Measurements from ENCODE around the gene GPR143.

Gene GPR143

DNA sequence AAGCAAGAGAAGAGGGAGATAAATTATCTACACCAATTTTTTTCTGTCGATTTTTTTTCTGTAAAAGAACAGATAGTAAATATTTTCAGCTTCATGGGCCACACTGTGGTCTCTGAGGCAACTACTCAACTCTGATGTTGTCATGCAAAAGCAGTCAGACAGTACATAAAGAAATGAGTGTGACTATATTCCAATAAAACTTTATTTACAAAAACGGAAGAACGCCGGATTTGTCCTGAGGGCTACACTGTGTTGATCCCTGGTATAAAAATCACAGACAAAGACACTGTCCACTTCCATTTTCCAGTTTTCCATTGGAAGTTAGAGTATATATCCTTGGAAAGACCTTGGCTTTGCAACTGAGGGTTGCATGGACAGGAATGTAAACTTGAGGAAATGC lies 18.0 kb downstream of the GPR143 start:
- no peak for TF ChIP-seq ZNF274 (IDR thresholded peaks at IDR 0.05; ENCODE audit: low read depth, low read length)
- no peak overlapping the region for H3K4me3 ChIP-seq (ENCODE audit: low read length)

- H3K4me3 ChIP-seq (ENCODE audit: low read length), result no peak overlapping the region
- no peak for TF ChIP-seq ZNF274 (IDR thresholded peaks at IDR 0.05; ENCODE audit: low read depth, low read length)
These were observed 19.3 kb downstream of the GPR143 start for GRCh38 chrX:9746148-9746888.

DNA sequence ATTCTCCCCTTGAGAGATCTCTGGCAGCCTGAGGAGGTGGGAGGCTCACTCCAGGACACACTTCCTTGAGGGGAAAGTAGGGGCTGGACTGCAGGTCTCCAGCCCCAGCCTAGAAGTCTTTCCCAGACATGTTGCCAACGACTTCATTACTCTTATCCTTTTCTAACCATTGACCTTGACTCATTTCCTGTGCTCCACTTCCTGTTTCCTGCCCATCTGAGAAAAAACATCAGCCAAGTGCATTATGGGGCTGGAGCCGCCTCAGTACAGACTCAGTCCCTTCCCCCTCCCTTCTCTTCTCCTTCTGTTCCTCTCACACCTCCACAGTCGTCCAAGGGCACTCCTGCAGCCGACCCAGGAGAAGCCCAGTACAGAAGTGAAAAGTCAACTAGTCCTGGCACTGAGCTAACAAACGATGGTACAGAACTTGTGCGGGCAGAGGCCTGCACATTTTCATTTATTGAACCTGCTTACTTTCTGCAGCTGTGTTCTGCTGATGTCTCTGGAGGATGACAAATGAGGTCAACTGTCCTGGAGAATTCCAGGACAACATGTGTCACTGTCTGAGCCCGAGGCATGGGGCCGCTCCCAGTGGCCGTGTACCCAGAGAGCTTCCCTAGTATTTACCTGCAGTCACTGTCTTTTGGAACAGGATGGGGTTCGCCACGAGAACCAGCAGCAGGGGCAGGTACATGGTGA lies 20.1 kb downstream of the GPR143 start:
- no peak overlapping the region for H3K4me3 ChIP-seq (ENCODE audit: low read length)
- no peak for TF ChIP-seq ZNF274 (IDR thresholded peaks at IDR 0.05; ENCODE audit: low read depth, low read length)

GRCh38 chrX:9739130-9739529 lies 26.5 kb downstream of the GPR143 start:
- TF ChIP-seq ZNF274 (IDR thresholded peaks at IDR 0.05; ENCODE audit: low read depth, low read length), result no peak
- H3K4me3 ChIP-seq (ENCODE audit: low read length), result no peak overlapping the region

DNA sequence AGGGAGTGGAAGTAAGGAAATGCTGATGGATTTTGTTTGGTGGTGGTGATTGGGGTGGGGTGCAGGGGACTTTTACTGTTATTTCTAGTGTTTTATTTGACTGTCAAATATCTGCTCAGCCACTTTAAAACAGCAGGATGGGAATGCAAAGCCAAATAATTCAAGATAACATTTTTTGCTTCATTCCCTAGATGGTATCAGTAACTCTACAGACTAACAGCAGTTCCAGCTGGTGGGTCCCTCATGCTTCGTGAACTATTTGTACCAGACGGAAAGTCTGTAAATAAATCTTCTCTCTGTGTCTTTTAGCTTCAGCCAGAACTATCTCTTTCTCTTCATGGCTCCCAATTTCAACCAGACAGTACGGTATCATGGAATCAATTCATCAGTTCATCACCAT lies 27.5 kb downstream of the GPR143 start:
- no peak overlapping the region for H3K4me3 ChIP-seq (ENCODE audit: low read length)
- TF ChIP-seq ZNF274 (IDR thresholded peaks at IDR 0.05; ENCODE audit: low read depth, low read length), result no peak

- H3K4me3 ChIP-seq (ENCODE audit: low read length), result no peak overlapping the region
- no peak for TF ChIP-seq ZNF274 (IDR thresholded peaks at IDR 0.05; ENCODE audit: low read depth, low read length)
These were observed 28.3 kb downstream of the GPR143 start for GRCh38 chrX:9737363-9737762.

GRCh38 chrX:9730752-9731151 lies 34.9 kb downstream of the GPR143 start:
- no peak overlapping the region for H3K4me3 ChIP-seq (ENCODE audit: low read length)
- no peak for TF ChIP-seq ZNF274 (IDR thresholded peaks at IDR 0.05; ENCODE audit: low read depth, low read length)

DNA sequence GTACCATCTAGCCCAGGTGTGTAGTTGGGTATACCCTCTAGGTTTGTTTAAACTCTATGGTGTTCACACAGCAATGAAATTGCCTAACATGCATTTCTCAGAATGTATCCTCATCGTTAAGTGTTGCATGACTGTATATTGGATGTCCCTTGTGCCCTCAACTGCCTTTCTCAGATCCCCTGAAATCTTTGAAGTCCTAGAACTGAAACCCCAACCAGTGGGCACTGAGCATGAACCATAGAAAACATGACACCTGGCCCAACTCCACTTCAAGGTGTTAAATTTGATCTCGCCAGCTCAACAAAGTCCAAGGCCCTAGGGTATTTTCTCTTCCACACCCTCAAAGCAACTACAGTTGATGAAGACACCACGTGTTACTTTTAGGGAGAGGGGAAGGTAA lies 35.6 kb downstream of the GPR143 start:
- no peak overlapping the region for H3K4me3 ChIP-seq (ENCODE audit: low read length)
- TF ChIP-seq ZNF274 (IDR thresholded peaks at IDR 0.05; ENCODE audit: low read depth, low read length), result no peak

- no peak for TF ChIP-seq ZNF274 (IDR thresholded peaks at IDR 0.05; ENCODE audit: low read depth, low read length)
- H3K4me3 ChIP-seq (ENCODE audit: low read length), result no peak overlapping the region
These were observed 36.3 kb downstream of the GPR143 start for GRCh38 chrX:9729171-9729885.

DNA sequence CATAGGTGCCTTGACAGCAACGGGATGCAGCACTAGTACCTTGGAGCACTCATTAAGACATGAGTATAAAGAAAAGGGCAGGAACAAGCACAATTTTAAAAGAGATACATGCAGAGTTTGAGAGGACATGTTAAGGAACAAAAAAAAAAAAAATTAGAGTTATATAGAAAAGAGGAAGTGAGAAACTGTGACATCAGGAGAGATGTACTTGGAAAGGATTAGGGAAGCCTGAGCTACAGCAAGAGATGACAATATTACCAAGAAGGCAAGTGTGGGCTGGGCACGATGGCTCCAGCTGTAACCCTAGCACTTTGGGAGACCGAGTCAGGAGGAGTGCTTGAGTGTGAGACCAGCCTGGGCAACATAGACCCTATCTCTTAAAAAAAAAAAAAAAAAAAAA lies 37.4 kb downstream of the GPR143 start:
- no peak for TF ChIP-seq ZNF274 (IDR thresholded peaks at IDR 0.05; ENCODE audit: low read depth, low read length)
- no peak overlapping the region for H3K4me3 ChIP-seq (ENCODE audit: low read length)

DNA sequence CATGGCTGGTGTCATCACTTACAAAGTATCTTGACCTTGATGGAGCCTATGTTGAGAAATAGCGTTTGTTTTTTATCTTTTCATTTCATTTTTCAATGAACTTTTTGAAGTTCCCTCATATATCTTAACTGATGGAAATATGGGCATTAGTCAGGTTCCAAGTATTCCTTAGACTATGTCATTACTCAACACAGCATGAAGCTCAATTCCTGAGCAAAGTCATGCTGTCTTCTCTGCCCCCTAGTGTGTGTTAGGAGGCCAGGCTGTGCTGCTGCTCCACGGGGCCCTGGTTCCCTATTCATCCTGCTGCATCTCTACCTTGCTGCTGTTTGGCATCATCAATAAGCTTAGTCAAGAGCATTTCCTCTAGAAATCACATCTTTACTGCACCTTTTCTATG lies 40.9 kb downstream of the GPR143 start:
- H3K4me3 ChIP-seq (ENCODE audit: low read length), result no peak overlapping the region
- TF ChIP-seq ZNF274 (IDR thresholded peaks at IDR 0.05; ENCODE audit: low read depth, low read length), result no peak

GRCh38 chrX:9717376-9717775 lies 48.3 kb downstream of the GPR143 start:
- TF ChIP-seq ZNF274 (IDR thresholded peaks at IDR 0.05; ENCODE audit: low read depth, low read length), result no peak

DNA sequence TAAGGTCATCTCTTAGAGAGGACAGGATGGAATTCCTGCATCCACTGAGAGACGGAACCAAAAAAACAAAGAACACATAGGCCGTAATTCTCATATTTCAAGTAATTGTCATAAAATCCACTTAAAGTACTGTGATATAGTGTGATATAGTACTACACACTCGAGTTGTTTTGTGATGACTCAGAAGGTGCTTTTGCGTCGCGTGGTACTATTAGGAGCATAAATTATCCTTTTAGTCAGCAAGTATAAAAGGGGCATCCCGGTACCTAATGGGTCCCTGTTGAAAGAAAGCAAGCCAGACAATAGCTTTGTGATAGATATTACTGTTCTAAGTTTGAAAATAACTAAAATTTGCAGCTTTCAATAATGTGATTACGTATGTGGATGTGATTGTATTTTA lies 55.3 kb downstream of the GPR143 start:
- no peak for TF ChIP-seq ZNF274 (IDR thresholded peaks at IDR 0.05; ENCODE audit: low read depth, low read length)
- no peak overlapping the region for H3K4me3 ChIP-seq (ENCODE audit: low read length)

More at GRCh38 chrX:9717376-9717775, 48.3 kb downstream of the GPR143 start:
- no peak overlapping the region for H3K4me3 ChIP-seq (ENCODE audit: low read length)

GRCh38 chrX:9708923-9709553 lies 56.6 kb downstream of the GPR143 start:
- TF ChIP-seq ZNF274 (IDR thresholded peaks at IDR 0.05; ENCODE audit: low read depth, low read length), result no peak
- H3K4me3 ChIP-seq (ENCODE audit: low read length), result no peak overlapping the region

Measured in GM08714 (cell line).